Spleen (tissue), 3 donors: ENCODE measurements around the gene HFE.

Experiments
- POLR2A ChIP-seq, 3 donors: fragments of 450-650 bp; IDR thresholded peaks; one replicate each; pipeline ENCODE4 v1.5.1; 2017; ENCODE audit warnings: antibody characterized with exemption in 3 of 3, mild to moderate bottlenecking in 1 of 3
- POLR2AphosphoS5 ChIP-seq, 3 donors: sonication (generic); formaldehyde crosslinking; IDR thresholded peaks; one replicate each; pipeline ENCODE4 v1.5.1; 2017; ENCODE audit warnings: antibody characterized with exemption in 3 of 3

- no peak for TF ChIP-seq POLR2AphosphoS5 (IDR thresholded peaks at IDR 0.05)
- no peak for TF ChIP-seq POLR2A (IDR thresholded peaks at IDR 0.05)
Measured at GRCh38 chr6:26130581-26131249, 43.5 kb downstream of the HFE start.
